ENCODE measurements around the gene KCTD11. TPM values are rescaled to one million over a fixed set of nuclear protein-coding genes. Genes with fewer than 3 reads are reported as not detected.
"Not testable (repeated sequence)": the region's sequence is repeated elsewhere in the genome, so short reads cannot be mapped to it uniquely, and the experiment has no call there.

The KCTD11 gene
- total and polyA plus RNA-seq, 2 experiments from 2014 or later = 2.2 to 7.7 TPM

GRCh38 chr17:7336240-7337175, 15.5 kb upstream of the KCTD11 start, which contains the start of gene ACAP1 (continued):
- TF ChIP-seq ZNF462 (CRISPR knock-in tag; IDR thresholded peaks at IDR 0.05) = 0 out of 2 replicates have a peak, but pooled peaks have one; percentile 40

DNA sequence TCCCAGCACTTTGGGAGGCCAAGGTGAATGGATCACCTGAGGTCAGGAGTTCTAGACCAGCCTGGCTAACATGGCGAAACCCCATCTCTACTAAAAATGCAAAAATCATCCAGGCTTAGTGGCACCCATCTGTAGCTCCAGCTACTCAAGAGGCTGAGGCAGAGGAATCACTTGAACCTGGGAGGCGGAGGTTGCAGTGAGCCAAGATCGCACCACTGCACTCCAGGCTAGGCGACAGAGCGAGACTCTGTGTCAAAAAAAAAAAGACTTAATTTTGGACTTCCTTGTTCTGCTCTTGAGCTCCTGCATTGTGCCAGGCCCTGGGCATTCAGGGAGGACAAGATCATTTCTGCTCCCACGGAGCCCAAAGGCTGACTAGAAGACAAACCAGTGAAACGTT, 14.4 kb upstream of the KCTD11 start:
- H3K4me3 ChIP-seq = peak overlapping the region; percentile 53; the same call in 1 of the 2 replicates
- not testable (repeated sequence) for H3K27me3 ChIP-seq (ENCODE audit: insufficient read depth); ATAC-seq; H3K36me3 Mint-ChIP-seq (ENCODE audit: low read depth); H4K20me1 ChIP-seq (replicated peaks; ENCODE audit: insufficient read depth); H3K79me2 ChIP-seq (replicated peaks; ENCODE audit: insufficient read depth); DNase-seq (ENCODE audit: low spot score); H3K27me3 Mint-ChIP-seq (ENCODE audit: insufficient read depth, low read depth, poor library complexity); H3K9me2 ChIP-seq (ENCODE audit: insufficient read depth); H3K9me3 Mint-ChIP-seq; H3K36me3 ChIP-seq (ENCODE audit: insufficient read depth); H2AFZ ChIP-seq
- Mint-ChIP-seq H3K4me1 (peaks cover 24% of the 10 kb centered on the region), H3K27ac (peak overlapping the region; percentile 73; the same call in 1 of the 2 replicates), H3K4me3 (peak overlapping the region; percentile 66; the same call in 2 of the 3 replicates)
- H3K4me2 ChIP-seq = peak overlapping the region; percentile 78
- peak overlapping the region; percentile 95 for H3K27ac ChIP-seq (ENCODE audit: low read depth)
- peaks cover 18% of the 10 kb centered on the region for H3K4me1 ChIP-seq (ENCODE audit: insufficient read depth)
- peaks cover 21% of the 10 kb centered on the region for H3F3A ChIP-seq (replicated peaks; ENCODE audit: low read depth)

GRCh38 chr17:7340179-7340578, 11.8 kb upstream of the KCTD11 start:
- H3K4me1 Mint-ChIP-seq = peaks cover 21% of the 10 kb centered on the region
- Histone ChIP-seq H3K4me2 (no peak overlapping the region), H3K4me3 (no peak overlapping the region), H2AFZ (no peak overlapping the region), H3K27ac (ENCODE audit: low read depth) (no peak overlapping the region), H3K9me2 (ENCODE audit: insufficient read depth) (no peaks in the 10 kb centered on the region), H4K20me1 (replicated peaks; ENCODE audit: insufficient read depth) (0 out of 2 replicates have a peak, but pooled peaks cover 3% of the 10 kb centered on the region), H3K27me3 (ENCODE audit: insufficient read depth) (no peaks in the 10 kb centered on the region), H3K79me2 (replicated peaks; ENCODE audit: insufficient read depth) (no peaks in the 10 kb centered on the region), H3K36me3 (ENCODE audit: insufficient read depth) (no peaks in the 10 kb centered on the region; the same call in 1 of the 2 replicates), H3F3A (replicated peaks; ENCODE audit: low read depth) (peaks cover 21% of the 10 kb centered on the region), H3K4me1 (ENCODE audit: insufficient read depth) (peaks cover 18% of the 10 kb centered on the region)
- DNase-seq (ENCODE audit: low spot score) (no peak), ATAC-seq (no peak)
- no peak overlapping the region for H3K4me3 Mint-ChIP-seq
- H3K27me3 Mint-ChIP-seq (ENCODE audit: insufficient read depth, low read depth, poor library complexity) = peaks cover 5% of the 10 kb centered on the region
- TF ChIP-seq CREB1 (CRISPR knock-in tag; IDR thresholded peaks at IDR 0.05; ENCODE audit: low read depth) (no peak), EZH2phosphoT487 (IDR thresholded peaks at IDR 0.05; ENCODE audit: unreplicated experiment) (no peak), STAT1 (IDR thresholded peaks at IDR 0.05; ENCODE audit: unreplicated experiment) (no peak), ZNF331 (CRISPR knock-in tag; IDR thresholded peaks at IDR 0.05; ENCODE audit: low read depth) (no peak)
- TF ChIP-seq, protein P1, sequence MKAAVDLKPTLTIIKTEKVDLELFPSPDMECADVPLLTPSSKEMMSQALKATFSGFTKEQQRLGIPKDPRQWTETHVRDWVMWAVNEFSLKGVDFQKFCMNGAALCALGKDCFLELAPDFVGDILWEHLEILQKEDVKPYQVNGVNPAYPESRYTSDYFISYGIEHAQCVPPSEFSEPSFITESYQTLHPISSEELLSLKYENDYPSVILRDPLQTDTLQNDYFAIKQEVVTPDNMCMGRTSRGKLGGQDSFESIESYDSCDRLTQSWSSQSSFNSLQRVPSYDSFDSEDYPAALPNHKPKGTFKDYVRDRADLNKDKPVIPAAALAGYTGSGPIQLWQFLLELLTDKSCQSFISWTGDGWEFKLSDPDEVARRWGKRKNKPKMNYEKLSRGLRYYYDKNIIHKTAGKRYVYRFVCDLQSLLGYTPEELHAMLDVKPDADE (IDR thresholded peaks at IDR 0.05) = no peak
- H3K9me3 Mint-ChIP-seq = no peaks in the 10 kb centered on the region
- no peak overlapping the region for H3K27ac Mint-ChIP-seq
- peaks cover 9% of the 10 kb centered on the region for H3K36me3 Mint-ChIP-seq (ENCODE audit: low read depth)
